Middle frontal gyrus (tissue), 1 donor: ENCODE data around the gene KCNJ15.

Source experiments
- DNase-seq: peaks from one replicate; pipeline ENCODE4 v3.0.0-alpha.2; 2015; ENCODE audit warnings: low spot score; ENCODE audit errors: extremely low spot score

Gene KCNJ15

DNA sequence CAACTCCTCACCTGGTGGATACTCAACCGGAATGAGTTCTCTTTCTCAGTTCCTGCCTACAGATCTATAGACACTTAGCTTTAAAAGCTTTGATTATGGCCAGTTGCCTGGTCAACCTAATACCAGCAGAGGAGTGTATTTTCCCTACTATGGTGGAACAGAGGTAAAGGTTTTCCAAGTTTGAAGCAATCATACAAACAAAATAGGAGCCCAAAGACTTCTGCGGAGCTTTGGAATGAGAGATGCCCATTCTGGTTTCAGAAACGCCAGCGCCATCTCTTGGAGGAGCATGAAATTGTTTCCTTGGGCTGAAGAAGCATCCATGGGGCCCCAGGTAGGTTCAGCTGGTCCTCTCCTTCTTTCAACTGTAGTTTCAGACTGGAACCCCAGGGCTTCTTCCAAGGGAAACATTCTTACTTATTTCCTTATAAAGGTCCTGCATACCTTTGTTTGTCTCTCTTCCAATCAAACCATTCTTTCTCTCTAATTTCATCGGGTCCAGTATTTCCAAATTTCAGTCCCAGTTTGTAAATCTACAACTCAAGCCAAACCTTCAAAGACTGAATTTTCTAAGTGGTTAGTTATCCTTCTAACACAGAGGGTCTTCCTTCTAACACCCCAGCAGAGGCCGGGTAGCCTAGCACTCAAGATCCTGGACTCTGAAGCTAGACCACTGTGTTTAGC is 95.9 kb downstream of the KCNJ15 start:
- no peak for DNase-seq

DNA sequence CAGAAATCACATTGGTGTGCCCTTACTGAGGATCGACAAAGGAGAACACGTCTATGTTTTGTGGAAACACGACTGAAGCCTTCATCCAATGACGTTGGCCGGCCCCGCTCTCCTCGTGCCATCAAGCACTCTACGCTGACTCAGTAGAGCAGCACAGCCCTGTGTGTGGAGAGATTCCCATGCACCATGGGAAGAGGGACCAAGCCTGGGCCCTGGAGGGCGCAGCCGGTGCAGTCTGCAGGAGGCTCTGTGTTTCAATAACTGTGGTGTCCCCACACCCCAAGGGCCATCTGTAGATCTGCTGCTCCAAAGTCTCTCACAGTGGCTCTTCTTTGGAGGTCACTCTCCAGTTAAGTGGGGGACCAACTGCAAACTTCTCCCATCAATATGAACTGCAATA is 97.4 kb downstream of the KCNJ15 start:
- DNase-seq, result no peak

DNA sequence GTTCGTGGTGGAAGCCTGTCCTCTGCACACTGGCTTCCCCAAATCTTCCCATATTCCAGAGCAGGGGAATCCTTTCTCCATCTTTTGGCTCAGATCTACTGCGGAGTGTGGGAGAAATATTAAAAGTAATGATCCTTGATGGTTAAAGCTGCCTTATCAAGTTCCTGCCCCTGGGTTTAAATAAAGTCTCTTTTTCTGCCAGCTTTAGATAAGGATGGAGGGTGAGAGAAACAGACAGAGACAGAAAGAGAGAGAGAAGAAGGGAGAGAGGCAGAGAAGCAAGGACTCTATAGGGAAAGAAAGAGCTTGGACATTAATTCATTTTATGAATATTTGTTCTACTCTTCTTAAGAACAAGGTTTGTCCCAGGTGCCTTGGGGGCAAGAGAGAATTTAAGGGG is 98.0 kb downstream of the KCNJ15 start:
- DNase-seq, result no peak

GRCh38 chr21:38355353-38355752 is 98.6 kb downstream of the KCNJ15 start:
- DNase-seq, result no peak

GRCh38 chr21:38355992-38356781 is 99.4 kb downstream of the KCNJ15 start:
- DNase-seq, result peak; percentile 18
